VCaP (cell line): ENCODE data around the gene ZNF181.

ENCODE experiments used
- H3K27ac ChIP-seq: fragments of 450-650 bp; 2 replicates; pipeline ENCODE4 v1.5.1; 2017
- CTCF ChIP-seq: fragments of 450-650 bp; conservative IDR thresholded peaks from 2 replicates; pipeline ENCODE4 v1.5.1; 2017; ENCODE audit warnings: mild to moderate bottlenecking, moderate library complexity

Gene ZNF181

GRCh38 chr19:34786236-34786635, 52.2 kb downstream of the ZNF181 start:
- TF ChIP-seq CTCF: no peak
- no peak overlapping the region for H3K27ac ChIP-seq

GRCh38 chr19:34787059-34787824, 53.2 kb downstream of the ZNF181 start:
- no peak overlapping the region for H3K27ac ChIP-seq
- TF ChIP-seq CTCF: no peak

GRCh38 chr19:34788074-34788473, 54.0 kb downstream of the ZNF181 start:
- TF ChIP-seq CTCF: no peak
- no peak overlapping the region for H3K27ac ChIP-seq

- no peak overlapping the region for H3K27ac ChIP-seq
- TF ChIP-seq CTCF: no peak
Measured at GRCh38 chr19:34793565-34793964, 59.5 kb downstream of the ZNF181 start.

- no peak overlapping the region for H3K27ac ChIP-seq
- TF ChIP-seq CTCF: no peak
Measured at GRCh38 chr19:34794066-34794960, 60.3 kb downstream of the ZNF181 start.
